T-cell (primary cell): ENCODE data around the gene PPP1R9B. TPM values are rescaled to one million over a fixed set of nuclear protein-coding genes. Genes with fewer than 3 reads are reported as not detected.

Source experiments
- ATAC-seq, 4 experiments: fragments of 200-7000 bp in 3 of 4; fragments of 150-1000 bp in 1 of 4; cut with Tn5 transposase; replicated peaks in 1 of 4; 1 replicate in 3 of 4; 2 replicates in 1 of 4; pipeline ENCODE4 v1.10.0; 2021; ENCODE audit warnings: moderate library complexity in 3 of 4, mild to moderate bottlenecking in 2 of 4, moderate number of reproducible peaks in 1 of 4
- CTCF ChIA-PET, 2 donors: fragments of 300-600 bp; sonication (Branson Sonifier 250); formaldehyde crosslinking; loops; one replicate each; lab custom pipeline; 2022; ENCODE audit warnings: antibody characterized with exemption in 2 of 2; lab: Charles Lee
- POLR2A ChIA-PET, 2 donors: fragments of 300-600 bp; sonication (Branson Sonifier 250); formaldehyde crosslinking; loops; one replicate each; lab custom pipeline; 2022; ENCODE audit warnings: antibody characterized with exemption in 2 of 2; lab: Charles Lee
- DNase-seq, 35 experiments: peaks; one replicate each; pipeline versions ENCODE4 v3.0.0 to v3.0.0-alpha.2; 2013 to 2023
- H3K27ac ChIP-seq: one replicate; pipeline ENCODE4 v1.5.1; 2013; ENCODE audit warnings: low read length
- H3K27me3 ChIP-seq, 2 experiments: replicated peaks in 1 of 2; 1 replicate in 1 of 2; 2 replicates in 1 of 2; pipeline versions ENCODE4 v1.6.1 to v1.7.0; 2013; ENCODE audit warnings: low read length in 1 of 2, mixed read lengths in 1 of 2; ENCODE audit not compliant: control insufficient read depth in 2 of 2, insufficient read depth in 2 of 2; ENCODE audit errors: extremely low read depth in 1 of 2
- H3K36me3 ChIP-seq, 2 donors: 1 replicate in 1 of 2; 2 replicates in 1 of 2; pipeline versions ENCODE4 v1.6.1 to v1.7.0; 2013; ENCODE audit warnings: low read length in 1 of 2; ENCODE audit not compliant: control insufficient read depth in 2 of 2, insufficient read depth in 1 of 2; ENCODE audit errors: extremely low read depth in 1 of 2
- H3K4me1 ChIP-seq, 2 experiments: 1 replicate in 1 of 2; 2 replicates in 1 of 2; pipeline versions ENCODE4 v1.6.1 to v1.7.0; 2013; ENCODE audit warnings: low read length in 2 of 2, mixed read lengths in 1 of 2; ENCODE audit not compliant: insufficient read depth in 2 of 2, control insufficient read depth in 1 of 2; ENCODE audit errors: extremely low read depth in 1 of 2
- H3K4me3 ChIP-seq, 2 donors: 1 replicate in 1 of 2; 2 replicates in 1 of 2; pipeline versions ENCODE4 v1.5.1 to v1.7.0; 2013; ENCODE audit warnings: mild to moderate bottlenecking in 2 of 2, low read length in 1 of 2, moderate library complexity in 1 of 2; ENCODE audit not compliant: control insufficient read depth in 1 of 2; ENCODE audit errors: extremely low read depth in 1 of 2
- H3K9me3 ChIP-seq: 2 replicates; pipeline ENCODE4 v1.7.0; 2013
- H3K27ac Mint-ChIP-seq, 2 donors: one replicate each; pipeline ENCODE4 v1.8.0; 2020 to 2021; ENCODE audit warnings: mild to moderate bottlenecking in 2 of 2, mixed read lengths in 2 of 2
- H3K27me3 Mint-ChIP-seq, 2 donors: one replicate each; pipeline ENCODE4 v1.8.0; 2021 to 2022; ENCODE audit warnings: mixed read lengths in 2 of 2
- H3K36me3 Mint-ChIP-seq: one replicate; pipeline ENCODE4 v1.8.0; 2021; ENCODE audit warnings: mixed read lengths
- H3K4me1 Mint-ChIP-seq, 3 donors: one replicate each; pipeline ENCODE4 v1.8.0; 2020 to 2022; ENCODE audit warnings: mixed read lengths in 3 of 3, mild to moderate bottlenecking in 1 of 3
- H3K4me3 Mint-ChIP-seq, 3 donors: one replicate each; pipeline ENCODE4 v1.8.0; 2020 to 2022; ENCODE audit warnings: mild to moderate bottlenecking in 3 of 3, mixed read lengths in 3 of 3, moderate library complexity in 3 of 3
- H3K9me3 Mint-ChIP-seq, 3 donors: one replicate each; pipeline ENCODE4 v1.8.0; 2020 to 2022; ENCODE audit warnings: mixed read lengths in 3 of 3
- WGBS: methylation state at CpG from one replicate; pipeline ENCODE4 v1.1.5; 2013; ENCODE audit warnings: missing lambda C conversion rate; ENCODE audit not compliant: insufficient coverage; 5-methylcytosine and 5-hydroxymethylcytosine counted together
- total RNA-seq, 35 experiments: library from RNA in 6 of 35; stranded (reverse) in 6 of 35; fragments of 120-200 nt in 1 of 35; gene quantifications; one replicate each; pipeline versions ENCODE4 v1.2.1 to v1.2.4 and lab custom pipeline; 2013 to 2026

Gene PPP1R9B
- total RNA-seq, 5 donors from 2014 or later (not counting 1 experiment from before 2014, with no cell fraction given) = 69.5 to 95.9 (median 91.3) TPM

DNA sequence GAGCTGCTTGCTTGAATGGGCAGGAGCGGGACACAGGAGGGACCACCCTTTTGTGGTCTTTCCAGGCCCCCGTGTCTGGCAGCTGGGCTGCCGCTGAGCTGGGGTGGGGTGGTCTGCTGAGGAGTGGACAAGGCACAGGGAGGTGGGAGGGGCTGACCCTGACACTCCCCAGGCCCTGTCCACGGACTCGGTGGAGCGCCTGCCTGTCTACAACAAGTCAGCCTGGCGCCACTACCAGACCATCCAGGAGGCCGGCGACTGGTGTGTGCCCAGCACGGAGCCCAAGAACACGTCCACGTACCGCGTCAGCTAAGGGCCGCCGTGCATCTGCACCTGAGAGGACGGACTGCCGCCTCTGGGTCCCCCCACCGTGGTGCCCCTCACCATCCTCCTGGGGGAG lies 40.7 kb downstream of the PPP1R9B start:
- Histone ChIP-seq H3K27ac (no peak overlapping the region), H3K36me3 (peaks cover 10 to 39% of the 10 kb centered on the region in 2 donors), H3K9me3 (no peaks in the 10 kb centered on the region), H3K4me1 (peaks cover 0 to 2% of the 10 kb centered on the region in 2 experiments), H3K4me3 (no peak overlapping the region), H3K27me3 (peaks cover 0 to 12% of the 10 kb centered on the region in 2 experiments)
- H3K27me3 Mint-ChIP-seq = peaks cover 0 to 3% of the 10 kb centered on the region in 2 donors
- DNase-seq (no peak), ATAC-seq (no peak)
- no peak overlapping the region for H3K27ac Mint-ChIP-seq
- no peaks in the 10 kb centered on the region for H3K9me3 Mint-ChIP-seq
- ChIA-PET POLR2A (no interaction called here), CTCF (no interaction called here)
- no peak overlapping the region for H3K4me3 Mint-ChIP-seq
- WGBS = 93% methylated on average over 18 of the region's 19 CpGs
- peaks cover 0 to 2% (median under 1%) of the 10 kb centered on the region in 3 donors for H3K4me1 Mint-ChIP-seq
- H3K36me3 Mint-ChIP-seq = peaks cover 14% of the 10 kb centered on the region

DNA sequence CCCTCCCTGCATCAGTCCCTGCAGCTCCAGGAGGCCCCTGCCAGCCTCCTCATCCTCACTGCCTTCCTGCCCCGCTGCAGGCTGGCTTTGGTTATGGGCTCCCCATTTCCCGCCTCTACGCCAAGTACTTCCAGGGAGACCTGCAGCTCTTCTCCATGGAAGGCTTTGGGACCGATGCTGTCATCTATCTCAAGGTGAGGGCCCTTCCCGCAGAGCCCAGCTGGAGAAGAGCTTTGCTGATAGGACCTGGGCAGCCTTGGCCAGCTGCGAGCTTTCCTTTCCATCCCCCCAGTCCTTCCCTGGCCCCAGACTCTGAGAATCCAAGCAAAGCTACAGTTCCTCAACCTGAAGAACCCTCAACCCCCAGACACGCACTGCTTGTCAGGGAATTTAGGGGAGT lies 41.3 kb downstream of the PPP1R9B start:
- H3K36me3 Mint-ChIP-seq = peaks cover 14% of the 10 kb centered on the region
- ChIA-PET POLR2A (no interaction called here), CTCF (no interaction called here)
- Histone ChIP-seq H3K36me3 (peaks cover 10 to 39% of the 10 kb centered on the region in 2 donors), H3K9me3 (no peaks in the 10 kb centered on the region), H3K27me3 (peaks cover 0 to 8% of the 10 kb centered on the region in 2 experiments), H3K4me1 (peaks cover 0 to 2% of the 10 kb centered on the region in 2 experiments), H3K27ac (no peak overlapping the region), H3K4me3 (no peak overlapping the region)
- H3K9me3 Mint-ChIP-seq = no peaks in the 10 kb centered on the region
- peaks cover 0 to 2% of the 10 kb centered on the region in 2 donors for H3K27me3 Mint-ChIP-seq
- 100% methylated on average over 5 of the region's 7 CpGs for WGBS
- H3K4me3 Mint-ChIP-seq = no peak overlapping the region
- H3K27ac Mint-ChIP-seq = no peak overlapping the region
- no peak for ATAC-seq
- no peak for DNase-seq
- no peaks in the 10 kb centered on the region for H3K4me1 Mint-ChIP-seq

DNA sequence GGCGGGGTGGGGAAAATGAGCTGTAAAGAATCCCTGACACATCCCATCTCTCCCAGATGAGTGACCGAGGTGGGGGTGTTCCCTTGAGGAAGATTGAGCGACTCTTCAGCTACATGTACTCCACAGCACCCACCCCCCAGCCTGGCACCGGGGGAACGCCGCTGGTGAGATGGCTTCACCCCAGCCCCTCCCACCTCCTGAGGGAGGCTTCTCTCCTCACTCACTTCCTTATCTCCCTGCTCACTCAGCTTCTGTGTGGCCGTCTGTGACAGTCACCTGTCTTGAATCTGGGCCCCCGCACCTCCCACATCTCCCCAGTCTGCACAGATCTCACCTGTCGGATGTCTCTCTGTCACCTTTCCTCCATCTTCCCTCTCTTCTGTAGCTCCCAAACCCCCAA lies 41.9 kb downstream of the PPP1R9B start:
- DNase-seq = no peak
- ChIA-PET CTCF (no interaction called here), POLR2A (no interaction called here)
- Mint-ChIP-seq H3K36me3 (peaks cover 14% of the 10 kb centered on the region), H3K9me3 (no peaks in the 10 kb centered on the region), H3K4me1 (no peaks in the 10 kb centered on the region), H3K4me3 (no peak overlapping the region), H3K27ac (no peak overlapping the region), H3K27me3 (peaks cover 0 to 2% of the 10 kb centered on the region in 2 donors)
- Histone ChIP-seq H3K36me3 (peaks cover 10 to 39% of the 10 kb centered on the region in 2 donors), H3K4me1 (peaks cover 0 to 2% of the 10 kb centered on the region in 2 experiments), H3K27me3 (peaks cover 0 to 1% of the 10 kb centered on the region in 2 experiments), H3K4me3 (no peak overlapping the region), H3K27ac (no peak overlapping the region), H3K9me3 (no peaks in the 10 kb centered on the region)
- no peak for ATAC-seq
- 85% methylated on average over 3 of the region's 9 CpGs for WGBS

DNA sequence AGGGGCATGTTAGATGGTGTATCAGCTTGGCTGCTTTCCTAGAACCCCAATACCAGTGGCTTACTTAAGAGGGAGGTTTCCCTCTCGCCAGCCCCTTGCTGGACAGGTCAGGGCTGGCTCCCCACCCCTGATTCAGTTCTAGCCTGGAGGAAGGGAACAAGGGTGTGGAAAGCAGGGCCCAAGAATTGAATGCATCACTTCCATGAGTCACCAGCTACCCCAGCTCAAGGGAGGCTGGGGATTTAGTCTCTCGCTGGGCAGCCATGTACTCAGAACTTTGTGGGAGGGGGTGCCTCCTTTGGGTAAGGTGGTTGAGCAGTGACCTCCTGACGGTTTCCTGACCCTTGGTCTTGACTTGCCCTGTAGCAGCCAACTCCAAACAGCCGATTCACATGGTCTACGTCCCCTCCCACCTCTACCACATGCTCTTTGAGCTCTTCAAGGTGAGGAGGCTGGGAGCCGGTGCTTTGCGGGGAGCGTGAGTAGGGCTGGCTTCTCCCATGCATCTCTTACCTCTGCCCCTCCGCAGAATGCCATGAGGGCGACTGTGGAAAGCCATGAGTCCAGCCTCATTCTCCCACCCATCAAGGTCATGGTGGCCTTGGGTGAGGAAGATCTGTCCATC lies 42.6 kb downstream of the PPP1R9B start:
- CTCF ChIA-PET = no interaction called here
- Histone ChIP-seq H3K36me3 (peaks cover 10 to 42% of the 10 kb centered on the region in 2 donors), H3K27me3 (no peaks in the 10 kb centered on the region), H3K4me3 (no peak overlapping the region), H3K9me3 (no peaks in the 10 kb centered on the region), H3K4me1 (peaks cover 0 to 2% of the 10 kb centered on the region in 2 experiments), H3K27ac (no peak overlapping the region)
- no peak for DNase-seq
- no peaks in the 10 kb centered on the region for H3K9me3 Mint-ChIP-seq
- H3K4me3 Mint-ChIP-seq = no peak overlapping the region
- 100% methylated on average over 1 of the region's 10 CpGs for WGBS
- H3K36me3 Mint-ChIP-seq = peaks cover 14% of the 10 kb centered on the region
- ATAC-seq = no peak
- H3K27me3 Mint-ChIP-seq = no peaks in the 10 kb centered on the region
- POLR2A ChIA-PET = no interaction called here
- no peak overlapping the region for H3K27ac Mint-ChIP-seq
- no peaks in the 10 kb centered on the region for H3K4me1 Mint-ChIP-seq

DNA sequence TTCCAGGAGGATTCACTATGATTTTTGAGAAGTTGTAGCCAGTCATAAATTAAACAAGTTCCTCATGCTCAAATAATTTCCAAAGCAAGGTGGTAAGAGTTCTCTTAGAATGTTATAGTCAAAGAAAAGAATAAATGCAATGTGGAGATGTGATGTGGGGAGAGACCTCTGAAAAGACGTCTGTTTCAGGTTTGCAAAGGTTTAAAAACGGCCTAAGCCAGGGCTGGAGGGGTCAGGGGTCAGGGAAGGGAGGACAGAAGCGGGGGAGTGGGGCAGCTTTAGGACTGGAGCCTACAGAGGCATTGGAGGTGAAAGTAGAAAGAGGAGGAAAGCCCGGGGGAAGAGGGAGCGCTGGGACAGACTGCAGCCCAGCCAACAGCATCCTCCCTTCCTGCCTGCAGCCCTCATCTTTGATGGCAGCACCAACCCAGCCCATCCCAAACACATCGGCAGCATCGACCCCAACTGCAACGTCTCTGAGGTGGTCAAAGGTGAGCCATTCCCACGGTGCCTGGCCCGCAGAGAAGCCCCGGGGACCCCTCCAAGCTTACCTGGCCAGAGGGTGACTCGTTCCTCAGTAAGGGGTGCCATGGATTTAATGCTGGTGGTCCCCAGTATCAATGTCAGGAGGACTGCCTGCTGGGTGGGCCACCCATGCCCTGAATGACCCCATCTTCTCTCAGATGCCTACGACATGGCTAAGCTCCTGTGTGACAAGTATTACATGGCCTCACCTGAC lies 43.9 kb downstream of the PPP1R9B start:
- ChIA-PET POLR2A (no interaction called here), CTCF (no interaction called here)
- Mint-ChIP-seq H3K4me3 (no peak overlapping the region), H3K9me3 (no peaks in the 10 kb centered on the region), H3K36me3 (peaks cover 14% of the 10 kb centered on the region), H3K27ac (no peak overlapping the region), H3K4me1 (no peaks in the 10 kb centered on the region), H3K27me3 (no peaks in the 10 kb centered on the region)
- ATAC-seq (no peak), DNase-seq (no peak)
- Histone ChIP-seq H3K27me3 (no peaks in the 10 kb centered on the region), H3K36me3 (peaks cover 10 to 45% of the 10 kb centered on the region in 2 donors), H3K9me3 (no peaks in the 10 kb centered on the region), H3K4me1 (peaks cover 0 to 2% of the 10 kb centered on the region in 2 experiments), H3K27ac (no peak overlapping the region), H3K4me3 (no peak overlapping the region)
- WGBS = 74% methylated on average over 11 of the region's 13 CpGs

DNA sequence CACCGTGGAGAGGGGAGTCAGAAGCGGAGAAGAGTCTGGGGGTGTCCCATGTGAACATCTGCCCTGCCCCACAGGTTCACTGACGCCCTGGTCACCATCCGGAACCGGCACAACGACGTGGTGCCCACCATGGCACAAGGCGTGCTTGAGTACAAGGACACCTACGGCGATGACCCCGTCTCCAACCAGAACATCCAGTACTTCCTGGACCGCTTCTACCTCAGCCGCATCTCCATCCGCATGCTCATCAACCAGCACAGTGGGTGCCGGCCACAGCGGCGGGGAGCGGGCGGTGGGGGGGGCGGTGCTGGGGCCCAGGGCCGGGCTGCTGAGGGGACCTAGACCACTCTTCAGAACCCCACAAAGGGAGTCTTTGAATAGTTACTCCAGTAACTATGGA lies 44.7 kb downstream of the PPP1R9B start:
- H3K4me3 ChIP-seq = no peak overlapping the region
- ChIA-PET POLR2A (interaction anchor here in 1 of 2 donors (0.6 kb wide), 1 partner anchor 10 kb away, joined by 3 read pairs; no protein-coding TSS in a partner anchor), CTCF (no interaction called here)
- no peak overlapping the region for H3K4me3 Mint-ChIP-seq
- no peak for ATAC-seq
- peaks cover 14% of the 10 kb centered on the region for H3K36me3 Mint-ChIP-seq
- 98% methylated on average over 11 of the region's 21 CpGs for WGBS
- H3K27ac ChIP-seq = no peak overlapping the region
- H3K36me3 ChIP-seq = peaks cover 10 to 48% of the 10 kb centered on the region in 2 donors
- no peak overlapping the region for H3K27ac Mint-ChIP-seq
- H3K27me3 Mint-ChIP-seq = no peaks in the 10 kb centered on the region
- H3K27me3 ChIP-seq = no peaks in the 10 kb centered on the region
- H3K9me3 Mint-ChIP-seq = no peaks in the 10 kb centered on the region
- no peaks in the 10 kb centered on the region for H3K9me3 ChIP-seq
- H3K4me1 Mint-ChIP-seq = no peaks in the 10 kb centered on the region
- H3K4me1 ChIP-seq = peaks cover 0 to 5% of the 10 kb centered on the region in 2 experiments
- no peak for DNase-seq
